Neuronal stem cell (in vitro differentiated cells): ENCODE measurements around the gene HPCAL4.

ENCODE experiments used
- DNase-seq: peaks from one replicate; pipeline ENCODE4 v3.0.0-alpha.2; 2013; ENCODE audit warnings: low spot score
- H2AFZ ChIP-seq: one replicate; pipeline ENCODE4 v1.6.1; 2013; ENCODE audit warnings: mild to moderate bottlenecking, low read length, inconsistent platforms
- H2AK5ac ChIP-seq: 2 replicates; pipeline ENCODE4 v1.6.1; 2013; ENCODE audit warnings: low read depth, mild to moderate bottlenecking, inconsistent platforms, low read length, moderate library complexity, mixed read lengths
- H2BK120ac ChIP-seq: 2 replicates; pipeline ENCODE4 v1.6.1; 2013; ENCODE audit warnings: low read depth, mild to moderate bottlenecking, inconsistent platforms, low read length, moderate library complexity, mixed read lengths
- H2BK12ac ChIP-seq: one replicate; pipeline ENCODE4 v1.6.1; 2013; ENCODE audit warnings: low read length, inconsistent platforms
- H2BK15ac ChIP-seq: 2 replicates; pipeline ENCODE4 v1.6.1; 2013; ENCODE audit warnings: mild to moderate bottlenecking, low read length, inconsistent platforms, mixed read lengths
- H2BK5ac ChIP-seq: one replicate; pipeline ENCODE4 v1.6.1; 2013; ENCODE audit warnings: inconsistent platforms, mild to moderate bottlenecking, low read length, moderate library complexity
- H3K14ac ChIP-seq: one replicate; pipeline ENCODE4 v1.6.1; 2013; ENCODE audit warnings: low read length, inconsistent platforms
- H3K18ac ChIP-seq: 2 replicates; pipeline ENCODE4 v1.6.1; 2013; ENCODE audit warnings: low read length, inconsistent platforms
- H3K23ac ChIP-seq: 2 replicates; pipeline ENCODE4 v1.6.1; 2013; ENCODE audit warnings: low read depth, mild to moderate bottlenecking, mixed read lengths, low read length, inconsistent platforms; ENCODE audit not compliant: poor library complexity
- H3K27ac ChIP-seq: replicated peaks from 3 replicates; pipeline ENCODE4 v1.5.1; 2013; ENCODE audit warnings: low read length, inconsistent platforms
- H3K27me3 ChIP-seq, 3 experiments: 2 replicates each; pipeline ENCODE4 v1.6.1; 2013; ENCODE audit warnings: low read length in 3 of 3, mild to moderate bottlenecking in 2 of 3, inconsistent platforms in 1 of 3, low read depth in 1 of 3, mixed read lengths in 1 of 3, moderate library complexity in 1 of 3; ENCODE audit not compliant: control insufficient read depth in 3 of 3, insufficient read depth in 3 of 3
- H3K36me3 ChIP-seq, 2 donors: replicated peaks in 1 of 2; 2 replicates each; pipeline ENCODE4 v1.6.1; 2013; ENCODE audit warnings: low read length in 2 of 2; ENCODE audit not compliant: control insufficient read depth in 2 of 2, insufficient read depth in 2 of 2
- H3K4ac ChIP-seq: 2 replicates; pipeline ENCODE4 v1.6.1; 2013; ENCODE audit warnings: inconsistent platforms, mild to moderate bottlenecking, low read length, moderate library complexity
- H3K4me1 ChIP-seq, 2 donors: 1 replicate in 1 of 2; 2 replicates in 1 of 2; pipeline ENCODE4 v1.6.1; 2013; ENCODE audit warnings: low read length in 2 of 2, low read depth in 1 of 2; ENCODE audit not compliant: control insufficient read depth in 2 of 2, insufficient read depth in 1 of 2
- H3K4me2 ChIP-seq: one replicate; pipeline ENCODE4 v1.6.1; 2013; ENCODE audit warnings: mild to moderate bottlenecking, low read length, inconsistent platforms; ENCODE audit not compliant: insufficient read depth, poor library complexity, severe bottlenecking
- H3K4me3 ChIP-seq, 2 donors: 2 replicates each; pipeline ENCODE4 v1.5.1; 2013; ENCODE audit warnings: low read length in 2 of 2, mild to moderate bottlenecking in 2 of 2, inconsistent platforms in 1 of 2, moderate library complexity in 1 of 2
- H3K79me1 ChIP-seq: one replicate; pipeline ENCODE4 v1.6.1; 2013; ENCODE audit warnings: low read depth, mild to moderate bottlenecking, inconsistent platforms, low read length, moderate library complexity
- H3K9ac ChIP-seq: one replicate; pipeline ENCODE4 v1.6.1; 2013; ENCODE audit warnings: mild to moderate bottlenecking, low read depth, low read length, inconsistent platforms; ENCODE audit not compliant: poor library complexity
- H3K9me3 ChIP-seq, 2 donors: replicated peaks in 1 of 2; 2 replicates each; pipeline versions ENCODE3 to v1.6.1; 2013; ENCODE audit warnings: low read length in 2 of 2, mild to moderate bottlenecking in 2 of 2, inconsistent platforms in 1 of 2, low read depth in 1 of 2, mixed read lengths in 1 of 2, moderate library complexity in 1 of 2; ENCODE audit not compliant: control insufficient read depth in 2 of 2, insufficient read depth in 1 of 2
- H4K8ac ChIP-seq: one replicate; pipeline ENCODE4 v1.6.1; 2013; ENCODE audit warnings: low read depth, mild to moderate bottlenecking, inconsistent platforms, low read length, moderate library complexity
- H4K91ac ChIP-seq: one replicate; pipeline ENCODE4 v1.6.1; 2013; ENCODE audit warnings: low read length, low read depth, mild to moderate bottlenecking, inconsistent platforms; ENCODE audit not compliant: poor library complexity
- WGBS, 2 donors: extraction: QIAGEN DNeasy Blood & Tissue Kit; methylation state at CpG; one replicate each; pipeline ENCODE4 v1.1.7; 2013; ENCODE audit warnings: missing lambda C conversion rate in 2 of 2, mixed read lengths in 1 of 2; ENCODE audit not compliant: insufficient read length in 2 of 2, insufficient replicate concordance in 1 of 2; ENCODE audit errors: extremely low coverage in 2 of 2; 5-methylcytosine and 5-hydroxymethylcytosine counted together

The HPCAL4 gene

GRCh38 chr1:39735731-39736130 lies 44.5 kb upstream of the HPCAL4 start:
- Histone ChIP-seq H3K23ac (no peak overlapping the region), H2AFZ (no peak overlapping the region), H4K91ac (no peak overlapping the region), H3K4me3 (no peak overlapping the region), H3K9me3 (no peaks in the 10 kb centered on the region), H3K27me3 (peaks cover 0 to 42% (median 16%) of the 10 kb centered on the region in 3 experiments), H3K4me1 (peaks cover 4 to 5% of the 10 kb centered on the region in 2 donors), H2BK5ac (no peak overlapping the region), H3K18ac (no peak overlapping the region), H4K8ac (no peak overlapping the region), H3K79me1 (no peaks in the 10 kb centered on the region), H3K27ac (no peak overlapping the region), H3K14ac (no peak overlapping the region), H2BK12ac (no peak overlapping the region), H2AK5ac (no peak overlapping the region), H3K9ac (no peak overlapping the region), H3K4me2 (no peak overlapping the region), H2BK15ac (no peak overlapping the region), H3K4ac (no peak overlapping the region), H2BK120ac (no peak overlapping the region), H3K36me3 (peaks cover 0 to 8% of the 10 kb centered on the region in 2 donors)
- WGBS, 2 donors, result no CpG with 5 or more reads among the region's 3 CpGs
- no peak for DNase-seq

- no peak overlapping the region for H3K14ac ChIP-seq
- H3K4me3 ChIP-seq, result no peak overlapping the region
- no peaks in the 10 kb centered on the region for H3K36me3 ChIP-seq
- no peak overlapping the region for H3K18ac ChIP-seq
- H2AK5ac ChIP-seq, result no peak overlapping the region
- H4K8ac ChIP-seq, result no peak overlapping the region
- no peak overlapping the region for H3K27ac ChIP-seq
- H3K23ac ChIP-seq, result no peak overlapping the region
- H4K91ac ChIP-seq, result no peak overlapping the region
- no peak overlapping the region for H3K4ac ChIP-seq
- H2BK5ac ChIP-seq, result no peak overlapping the region
- no peaks in the 10 kb centered on the region for H3K9me3 ChIP-seq
- WGBS, 2 donors, result no CpG with 5 or more reads among the region's 7 CpGs
- H2BK15ac ChIP-seq, result no peak overlapping the region
- H3K9ac ChIP-seq, result peak overlapping the region; percentile 26
- H2AFZ ChIP-seq, result peak overlapping the region; percentile 13
- peaks cover 0 to 6% of the 10 kb centered on the region in 2 donors for H3K4me1 ChIP-seq
- H3K79me1 ChIP-seq, result no peaks in the 10 kb centered on the region
- H2BK12ac ChIP-seq, result no peak overlapping the region
- H3K27me3 ChIP-seq, result peaks cover 0 to 64% (median 18%) of the 10 kb centered on the region in 3 experiments
- H2BK120ac ChIP-seq, result no peak overlapping the region
- DNase-seq, result no peak
- no peak overlapping the region for H3K4me2 ChIP-seq
Measured at GRCh38 chr1:39733161-39733560, 41.9 kb upstream of the HPCAL4 start.

- Histone ChIP-seq H3K14ac (no peak overlapping the region), H3K4me2 (no peak overlapping the region), H2AK5ac (no peak overlapping the region), H3K9ac (no peak overlapping the region), H3K4ac (no peak overlapping the region), H3K23ac (no peak overlapping the region), H3K79me1 (no peaks in the 10 kb centered on the region), H2BK120ac (no peak overlapping the region), H3K36me3 (no peaks in the 10 kb centered on the region), H3K27ac (no peak overlapping the region), H3K18ac (no peak overlapping the region), H4K8ac (no peak overlapping the region), H2BK12ac (no peak overlapping the region), H2BK15ac (no peak overlapping the region), H3K4me1 (peaks cover 0 to 6% of the 10 kb centered on the region in 2 donors), H4K91ac (no peak overlapping the region), H2AFZ (peak overlapping the region; percentile 13), H3K9me3 (no peaks in the 10 kb centered on the region), H2BK5ac (no peak overlapping the region), H3K27me3 (peaks cover 0 to 68% (median 22%) of the 10 kb centered on the region in 3 experiments), H3K4me3 (no peak overlapping the region)
- no CpG with 5 or more reads among the region's 3 CpGs for WGBS, 2 donors
- DNase-seq, result no peak
Measured at GRCh38 chr1:39732730-39733129, 41.5 kb upstream of the HPCAL4 start.

GRCh38 chr1:39729842-39730241 lies 38.6 kb upstream of the HPCAL4 start:
- H3K23ac ChIP-seq, result no peak overlapping the region
- no peak overlapping the region for H3K9ac ChIP-seq
- no peak overlapping the region for H3K14ac ChIP-seq
- H4K91ac ChIP-seq, result no peak overlapping the region
- H3K4me1 ChIP-seq, result peaks cover 0 to 6% of the 10 kb centered on the region in 2 donors
- no peak overlapping the region for H2BK5ac ChIP-seq
- peaks cover 0 to 77% (median 25%) of the 10 kb centered on the region in 3 experiments for H3K27me3 ChIP-seq
- H3K18ac ChIP-seq, result no peak overlapping the region
- H2BK12ac ChIP-seq, result no peak overlapping the region
- DNase-seq, result no peak
- no peaks in the 10 kb centered on the region for H3K36me3 ChIP-seq
- H3K27ac ChIP-seq, result no peak overlapping the region
- no CpG with 5 or more reads among the region's 4 CpGs for WGBS, 2 donors
- no peak overlapping the region for H2AK5ac ChIP-seq
- no peaks in the 10 kb centered on the region for H3K9me3 ChIP-seq
- H3K4me3 ChIP-seq, result no peak overlapping the region
- no peak overlapping the region for H4K8ac ChIP-seq
- no peak overlapping the region for H2BK15ac ChIP-seq
- H2BK120ac ChIP-seq, result no peak overlapping the region
- H2AFZ ChIP-seq, result no peak overlapping the region
- H3K79me1 ChIP-seq, result no peaks in the 10 kb centered on the region
- H3K4ac ChIP-seq, result no peak overlapping the region
- H3K4me2 ChIP-seq, result no peak overlapping the region
